BJ (cell line): Measurements from ENCODE around the gene THSD7B. TPM values are rescaled to one million over a fixed set of nuclear protein-coding genes. Genes with fewer than 3 reads are reported as not detected.

ENCODE experiments used
- CTCF ChIA-PET: fragments of 350-600 bp; formaldehyde crosslinking; extraction: SDS; loops from one replicate; lab custom pipeline; 2021; ENCODE audit warnings: antibody characterized with exemption, inconsistent platforms; lab: Yijun Ruan, JAX
- POLR2A ChIA-PET: fragments of 300-600 bp; sonication (Branson Sonifier 250); formaldehyde crosslinking; extraction: SDS; loops from one replicate; lab custom pipeline; 2021; ENCODE audit warnings: antibody characterized with exemption; lab: Charles Lee
- DNase-seq: peaks from one replicate; pipeline ENCODE4 v3.0.0-alpha.2; 2011; ENCODE audit warnings: low read depth
- H3K27me3 ChIP-seq: 2 replicates; pipeline ENCODE4 v1.6.0; 2011; ENCODE audit warnings: low read length; ENCODE audit not compliant: control insufficient read depth, insufficient read depth
- H3K36me3 ChIP-seq: 2 replicates; pipeline ENCODE4 v1.5.1; 2011; ENCODE audit warnings: low read length; ENCODE audit not compliant: control insufficient read depth, insufficient read depth
- H3K4me3 ChIP-seq: 2 replicates; pipeline ENCODE4 v1.5.1; 2011; ENCODE audit warnings: low read depth, mild to moderate bottlenecking, control low read depth, low read length
- CTCF ChIP-seq: IDR thresholded peaks from 2 replicates; pipeline ENCODE4 v1.5.1; 2011; ENCODE audit warnings: low read depth, mild to moderate bottlenecking, control low read depth, inconsistent platforms, low read length, moderate library complexity; ENCODE audit not compliant: insufficient read depth
- polyA plus RNA-seq: library from polyadenylated mRNA; depleted of rRNA; stranded (reverse); fragments of >200 nt; gene quantifications from 2 replicates; pipeline ENCODE4 v1.2.3, GENCODE V29; 2011

Gene THSD7B
- polyA plus RNA-seq, 1 experiment = 0.13 TPM

GRCh38 chr2:137180012-137180411 is 414.7 kb downstream of the THSD7B start:
- DNase-seq = no peak
- CTCF ChIA-PET = no interaction called here
- no peaks in the 10 kb centered on the region for H3K27me3 ChIP-seq
- POLR2A ChIA-PET = no interaction called here
- H3K4me3 ChIP-seq = no peak overlapping the region
- TF ChIP-seq CTCF = no peak
- no peaks in the 10 kb centered on the region for H3K36me3 ChIP-seq

GRCh38 chr2:137181370-137181769 is 416.0 kb downstream of the THSD7B start:
- CTCF ChIA-PET = interaction anchor here (0.9 kb wide), 1 partner anchor 10 kb away, joined by 3 read pairs; no protein-coding TSS in a partner anchor
- H3K27me3 ChIP-seq = no peaks in the 10 kb centered on the region
- no peak for DNase-seq
- H3K4me3 ChIP-seq = no peak overlapping the region
- POLR2A ChIA-PET = no interaction called here
- H3K36me3 ChIP-seq = no peaks in the 10 kb centered on the region
- no peak for TF ChIP-seq CTCF

GRCh38 chr2:137182071-137182470 is 416.7 kb downstream of the THSD7B start:
- Histone ChIP-seq H3K27me3 (no peaks in the 10 kb centered on the region), H3K36me3 (no peaks in the 10 kb centered on the region), H3K4me3 (no peak overlapping the region)
- ChIA-PET CTCF (no interaction called here), POLR2A (no interaction called here)
- TF ChIP-seq CTCF = no peak
- DNase-seq = no peak

DNA sequence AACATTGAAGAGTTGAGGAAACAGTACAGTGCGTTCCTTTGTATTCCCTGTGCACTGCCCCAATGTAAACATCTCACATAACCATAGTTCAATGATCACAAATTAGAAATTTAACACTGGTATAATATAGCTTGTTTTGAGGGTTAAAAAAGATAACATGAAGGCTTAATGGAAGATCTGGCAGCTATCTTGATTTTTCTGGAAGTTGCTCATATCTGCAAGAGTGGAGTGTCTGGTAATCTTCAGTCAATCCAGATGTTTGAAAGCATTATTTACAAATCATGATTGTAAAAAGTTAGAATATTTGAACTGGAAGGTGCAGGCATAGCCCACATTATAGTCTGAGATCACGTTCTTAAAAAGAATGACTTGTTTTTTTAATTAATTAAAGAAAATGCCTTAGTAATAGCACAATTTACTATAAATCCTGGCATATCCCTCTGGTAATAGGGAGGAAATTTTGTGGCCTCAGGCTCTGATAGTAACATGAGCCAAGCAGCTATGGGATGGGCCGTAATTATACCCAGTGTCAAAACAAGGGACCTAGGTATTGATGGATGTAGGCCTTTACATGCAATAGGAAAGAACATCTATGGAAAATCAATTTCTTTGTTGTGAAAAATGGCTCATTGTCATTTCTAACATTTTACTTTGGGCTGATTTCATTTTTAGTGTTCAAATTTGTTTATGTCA is 418.0 kb downstream of the THSD7B start:
- POLR2A ChIA-PET = no interaction called here
- H3K4me3 ChIP-seq = no peak overlapping the region
- no peaks in the 10 kb centered on the region for H3K27me3 ChIP-seq
- TF ChIP-seq CTCF = no peak
- CTCF ChIA-PET = no interaction called here
- no peaks in the 10 kb centered on the region for H3K36me3 ChIP-seq
- DNase-seq = no peak

DNA sequence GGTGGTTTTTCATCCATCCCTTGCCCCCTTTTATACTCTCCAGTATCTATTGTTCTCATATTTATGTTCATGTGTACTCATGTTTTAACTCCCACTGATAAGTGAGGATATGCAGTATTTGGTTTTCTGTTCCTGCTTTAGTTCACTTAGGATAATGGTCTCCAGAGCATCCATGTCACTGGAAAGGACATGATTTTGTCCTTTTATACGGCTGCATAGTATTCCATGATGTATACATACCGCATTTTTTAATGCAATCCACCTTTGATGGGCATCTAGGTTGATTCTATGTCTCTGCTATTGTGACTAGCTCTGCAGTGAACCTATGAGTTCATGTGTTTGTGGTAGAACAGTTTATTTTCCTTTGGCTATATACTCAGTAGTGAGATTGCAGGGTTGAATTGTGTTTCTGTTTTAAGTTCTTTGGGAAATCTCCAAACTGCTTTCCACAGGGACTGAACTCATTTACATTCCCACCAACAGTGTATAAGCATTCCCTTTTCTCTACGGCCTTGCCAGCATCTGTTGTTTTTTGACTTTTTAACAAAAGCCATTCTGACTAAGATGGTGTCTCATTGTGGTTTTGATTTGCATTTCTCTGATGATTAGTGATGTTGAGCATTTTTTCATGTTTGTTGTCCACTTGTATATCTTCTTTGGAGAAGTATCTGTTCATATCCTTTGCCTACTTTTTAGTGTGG is 420.2 kb downstream of the THSD7B start:
- ChIA-PET POLR2A (no interaction called here), CTCF (interaction anchor here (1.5 kb wide), 1 partner anchor 12 kb away, joined by 3 read pairs; no protein-coding TSS in a partner anchor)
- no peak overlapping the region for H3K4me3 ChIP-seq
- H3K27me3 ChIP-seq = no peaks in the 10 kb centered on the region
- TF ChIP-seq CTCF = no peak
- no peaks in the 10 kb centered on the region for H3K36me3 ChIP-seq
- DNase-seq = no peak
